ENCODE data around the gene ZBTB7C. TPM values are rescaled to one million over a fixed set of nuclear protein-coding genes. Genes with fewer than 3 reads are reported as not detected.

ZBTB7C gene
- total and polyA plus RNA-seq, 2 of the 4 experiments (the other 2 are of a cell fraction) = not detected

DNA sequence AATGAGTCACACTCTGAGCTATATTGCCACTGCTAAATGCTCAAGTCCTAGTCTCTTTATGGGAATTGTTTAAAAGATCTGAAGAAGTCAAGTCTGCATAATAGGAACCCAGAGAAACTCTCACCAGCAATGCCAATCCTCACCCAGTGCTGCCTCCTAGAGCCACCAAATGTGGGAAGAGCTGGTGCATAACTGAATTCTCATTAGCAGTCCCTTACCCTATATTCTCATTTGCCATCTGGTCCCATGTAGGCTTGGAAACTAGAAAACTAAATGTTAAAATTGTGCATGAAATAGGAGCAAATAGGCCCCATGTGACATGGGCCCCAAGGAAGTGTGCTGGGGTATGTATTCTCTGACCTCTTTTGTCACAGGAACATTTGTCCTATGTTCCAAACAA is 254.4 kb downstream of the ZBTB7C start:
- H4K20me1 ChIP-seq (ENCODE audit: insufficient read depth, low read length) = no peaks in the 10 kb centered on the region
- no peak overlapping the region for H3K56ac ChIP-seq (ENCODE audit: extremely low read depth, insufficient read depth, low read length)
- H2BK15ac ChIP-seq (ENCODE audit: low read depth, low read length) = no peak overlapping the region
- no peak overlapping the region for H2AFZ ChIP-seq (replicated peaks; ENCODE audit: low read length, poor library complexity)
- no peak overlapping the region for H3K4ac ChIP-seq (ENCODE audit: low read depth, low read length)
- H2AK9ac ChIP-seq (replicated peaks; ENCODE audit: low read depth, low read length, poor library complexity) = no peak overlapping the region
- H3K79me1 ChIP-seq (ENCODE audit: low read depth in 1 of 2, low read length in 2 of 2) = no peaks in the 10 kb centered on the region
- TF ChIP-seq MAZ (IDR thresholded peaks at IDR 0.05; ENCODE audit: borderline replicate concordance, low read depth, low read length) (no peak), NFE2L2 (IDR thresholded peaks at IDR 0.05; ENCODE audit: low read depth, low read length) (no peak), FOS (IDR thresholded peaks at IDR 0.05; ENCODE audit: low read depth, low read length) (no peak), SMC3 (IDR thresholded peaks at IDR 0.05; ENCODE audit: low read depth, low read length) (no peak), POLR2A (IDR thresholded peaks at IDR 0.05; ENCODE audit: low read depth, low read length) (no peak), MXI1 (IDR thresholded peaks at IDR 0.05; ENCODE audit: borderline replicate concordance, low read depth, low read length) (no peak), RFX5 (IDR thresholded peaks at IDR 0.05; ENCODE audit: low read depth, low read length) (no peak)
- TF ChIP-seq, protein P1, sequence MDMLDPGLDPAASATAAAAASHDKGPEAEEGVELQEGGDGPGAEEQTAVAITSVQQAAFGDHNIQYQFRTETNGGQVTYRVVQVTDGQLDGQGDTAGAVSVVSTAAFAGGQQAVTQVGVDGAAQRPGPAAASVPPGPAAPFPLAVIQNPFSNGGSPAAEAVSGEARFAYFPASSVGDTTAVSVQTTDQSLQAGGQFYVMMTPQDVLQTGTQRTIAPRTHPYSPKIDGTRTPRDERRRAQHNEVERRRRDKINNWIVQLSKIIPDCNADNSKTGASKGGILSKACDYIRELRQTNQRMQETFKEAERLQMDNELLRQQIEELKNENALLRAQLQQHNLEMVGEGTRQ (IDR thresholded peaks at IDR 0.05; ENCODE audit: low read depth, low read length) = no peak
- TF ChIP-seq, protein P2, sequence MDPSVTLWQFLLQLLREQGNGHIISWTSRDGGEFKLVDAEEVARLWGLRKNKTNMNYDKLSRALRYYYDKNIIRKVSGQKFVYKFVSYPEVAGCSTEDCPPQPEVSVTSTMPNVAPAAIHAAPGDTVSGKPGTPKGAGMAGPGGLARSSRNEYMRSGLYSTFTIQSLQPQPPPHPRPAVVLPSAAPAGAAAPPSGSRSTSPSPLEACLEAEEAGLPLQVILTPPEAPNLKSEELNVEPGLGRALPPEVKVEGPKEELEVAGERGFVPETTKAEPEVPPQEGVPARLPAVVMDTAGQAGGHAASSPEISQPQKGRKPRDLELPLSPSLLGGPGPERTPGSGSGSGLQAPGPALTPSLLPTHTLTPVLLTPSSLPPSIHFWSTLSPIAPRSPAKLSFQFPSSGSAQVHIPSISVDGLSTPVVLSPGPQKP (IDR thresholded peaks at IDR 0.05; ENCODE audit: borderline replicate concordance, low read depth, low read length) = no peak
- in situ Hi-C loops (cut with MboI; ENCODE audit: low sequenced_read_pairs) (no loop called here), dilution Hi-C loops (cut with HindIII; ENCODE audit: low sequenced_read_pairs, unreplicated experiment) (no loop called here), intact Hi-C loops (cut with micrococcal nuclease) (no loop called here)
- no peak overlapping the region for H4K8ac ChIP-seq (ENCODE audit: low read depth in 2 of 2, low read length in 2 of 2)
- BruUV-seq (replicated peaks) = no TSS peak
- H3K4me1 ChIP-seq (ENCODE audit: control insufficient read depth, insufficient read depth, low read length) = no peaks in the 10 kb centered on the region
- H2BK120ac ChIP-seq (ENCODE audit: low read depth, low read length) = no peak overlapping the region
- ChIA-PET POLR2A (ENCODE audit: unreplicated experiment) (no interaction called here), CTCF (no interaction called here)
- no peak overlapping the region for H3K9ac ChIP-seq (ENCODE audit: low read depth, low read length)
- no peak overlapping the region for H4K5ac ChIP-seq (ENCODE audit: low read depth, low read length)
- H3K14ac ChIP-seq (replicated peaks; ENCODE audit: low read depth, low read length) = no peak overlapping the region
- no peak overlapping the region for H3K18ac ChIP-seq (ENCODE audit: low read depth, low read length)
- no peaks in the 10 kb centered on the region for H3K36me3 ChIP-seq (ENCODE audit: control insufficient read depth, insufficient read depth, low read length)
- no peak overlapping the region for H3K4me2 ChIP-seq (ENCODE audit: low read depth, low read length)
- H3K4me3 ChIP-seq (ENCODE audit: insufficient read depth, low read depth, low read length) = no peak overlapping the region
- H3K27ac ChIP-seq (ENCODE audit: insufficient read depth, low read length) = no peak overlapping the region
- H2BK5ac ChIP-seq (ENCODE audit: low read depth, low read length, poor library complexity, severe bottlenecking) = no peak overlapping the region
- H3K9me3 ChIP-seq (ENCODE audit: control insufficient read depth, insufficient read depth, low read length) = no peaks in the 10 kb centered on the region
- ATAC-seq (ENCODE audit: low read depth) (no peak), DNase-seq (no peak)
- no peaks in the 10 kb centered on the region for H3K9me1 ChIP-seq (ENCODE audit: insufficient read depth, low read length)
- H2BK20ac ChIP-seq (ENCODE audit: low read depth, low read length) = no peak overlapping the region
- no peak overlapping the region for H2AK5ac ChIP-seq (ENCODE audit: low read depth, low read length)
- no peak overlapping the region for H3K23ac ChIP-seq (ENCODE audit: low read depth, low read length)
- no peak overlapping the region for H4K91ac ChIP-seq (ENCODE audit: insufficient read depth, low read depth, low read length)
- H3K27me3 ChIP-seq (ENCODE audit: control insufficient read depth, insufficient read depth, low read length) = peaks cover 8% of the 10 kb centered on the region; the same call in 1 of the 2 replicates
